ENCODE results near the gene ARSG.
"Not testable (repeated sequence)": the region's sequence is repeated elsewhere in the genome, so short reads cannot be mapped to it uniquely, and the experiment has no call there.

The ARSG gene

GRCh38 chr17:68290955-68291835 lies at the start of gene ARSG, which contains the start of gene SLC16A6:
Gene ARSG (plus strand): TSS chr17:68291495. CDS start chr17:68307494, 15,999 bp downstream.
Gene SLC16A6 (minus strand): TSS chr17:68291127. CDS start chr17:68278320, 12,807 bp downstream.
- TF ChIP-seq CTCF (IDR thresholded peaks at IDR 0.05; ENCODE audit: low read depth, low read length, missing control alignments): no peak
- DNase-seq (ENCODE audit: extremely low read depth, low read depth): no peak
- peak within 1 kb of the TSS; percentile 58 for H3K4me3 ChIP-seq (replicated peaks; ENCODE audit: low read depth, low read length)

GRCh38 chr17:68246271-68247028 lies 44.8 kb upstream of the ARSG start:
- DNase-seq (ENCODE audit: extremely low read depth, low read depth): no peak
- peak overlapping the region; percentile 69 for H3K4me3 ChIP-seq (replicated peaks; ENCODE audit: low read depth, low read length)
- TF ChIP-seq CTCF (IDR thresholded peaks at IDR 0.05; ENCODE audit: low read depth, low read length, missing control alignments): no peak

GRCh38 chr17:68247445-68248198 lies 43.7 kb upstream of the ARSG start, which contains the start of gene AMZ2:
Gene AMZ2 (plus strand): TSS chr17:68248043. CDS start chr17:68250188, 2,145 bp downstream.
- peak within 1 kb of the TSS; percentile 69 for H3K4me3 ChIP-seq (replicated peaks; ENCODE audit: low read depth, low read length)
- peak; percentile 65 for DNase-seq (ENCODE audit: extremely low read depth, low read depth)
- TF ChIP-seq CTCF (IDR thresholded peaks at IDR 0.05; ENCODE audit: low read depth, low read length, missing control alignments): no peak

GRCh38 chr17:68248199-68248825 lies 43.0 kb upstream of the ARSG start:
- no peak for TF ChIP-seq CTCF (IDR thresholded peaks at IDR 0.05; ENCODE audit: low read depth, low read length, missing control alignments)
- H3K4me3 ChIP-seq (replicated peaks; ENCODE audit: low read depth, low read length): peak overlapping the region; percentile 69
- no peak for DNase-seq (ENCODE audit: extremely low read depth, low read depth)

- TF ChIP-seq CTCF (IDR thresholded peaks at IDR 0.05; ENCODE audit: low read depth, low read length, missing control alignments): no peak
- peak overlapping the region; percentile 69 for H3K4me3 ChIP-seq (replicated peaks; ENCODE audit: low read depth, low read length)
- DNase-seq (ENCODE audit: extremely low read depth, low read depth): no peak
These were observed 42.4 kb upstream of the ARSG start for GRCh38 chr17:68248891-68249290.

GRCh38 chr17:68249354-68249765 lies 41.9 kb upstream of the ARSG start:
- no peak for DNase-seq (ENCODE audit: extremely low read depth, low read depth)
- H3K4me3 ChIP-seq (replicated peaks; ENCODE audit: low read depth, low read length): no peak overlapping the region
- no peak for TF ChIP-seq CTCF (IDR thresholded peaks at IDR 0.05; ENCODE audit: low read depth, low read length, missing control alignments)

- not testable (repeated sequence) for DNase-seq (ENCODE audit: extremely low read depth, low read depth); H3K4me3 ChIP-seq (replicated peaks; ENCODE audit: low read depth, low read length)
These were observed 37.9 kb upstream of the ARSG start for GRCh38 chr17:68253426-68253825.

Data from HFF-Myc (cell line).